HG03060 (cell line): Measurements from ENCODE around the gene FOSL2.
A peak's percentile ranks its signal among the peaks of the same experiment; 100 is the strongest.

Experiments
- ATAC-seq: cut with Tn5 transposase; IDR thresholded peaks from one replicate; pipeline ENCODE4 v1.9.1; 2021; ENCODE audit warnings: low read depth, moderate number of reproducible peaks; ENCODE audit not compliant: unreplicated experiment

FOSL2 gene

GRCh38 chr2:28356095-28356911, 36.4 kb upstream of the FOSL2 start:
- ATAC-seq, result no peak

- no peak for ATAC-seq
Observed at GRCh38 chr2:28357055-28357454, 35.6 kb upstream of the FOSL2 start.

- no peak for ATAC-seq
Observed at GRCh38 chr2:28357948-28358667, 34.5 kb upstream of the FOSL2 start.

- ATAC-seq, result no peak
Observed at GRCh38 chr2:28358668-28359201, 33.9 kb upstream of the FOSL2 start.

GRCh38 chr2:28359222-28360057, 33.2 kb upstream of the FOSL2 start:
- peak; percentile 59 for ATAC-seq

- no peak for ATAC-seq
Observed at GRCh38 chr2:28360058-28360717, 32.5 kb upstream of the FOSL2 start.

DNA sequence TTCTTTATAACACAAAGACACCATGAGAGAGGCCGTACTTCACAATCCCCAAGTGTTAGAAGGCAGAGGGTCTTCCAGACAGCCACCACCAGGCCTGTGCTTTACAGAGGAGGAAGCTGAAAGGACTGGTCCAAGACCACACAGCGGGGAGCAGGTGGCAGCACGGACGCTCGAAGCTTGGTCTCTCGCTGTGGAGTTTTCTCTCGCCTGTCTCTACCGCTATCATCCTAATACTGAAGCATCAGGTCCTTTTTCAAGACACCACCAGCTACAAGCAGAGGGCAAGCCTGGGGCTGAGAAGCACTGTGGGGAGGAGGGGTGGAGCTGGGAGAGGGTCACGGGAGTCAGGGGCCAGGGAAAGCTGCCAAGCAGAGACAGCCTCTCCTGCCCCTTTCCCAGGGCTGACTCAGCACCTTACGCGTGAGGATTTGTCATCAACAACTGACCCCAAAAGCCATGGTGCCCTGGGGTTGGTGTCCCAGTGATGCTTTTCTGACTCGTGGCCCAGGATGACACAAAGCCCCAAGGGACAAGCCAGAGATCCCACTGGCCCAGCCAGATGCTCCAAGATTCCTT, 31.9 kb upstream of the FOSL2 start:
- ATAC-seq, result no peak

DNA sequence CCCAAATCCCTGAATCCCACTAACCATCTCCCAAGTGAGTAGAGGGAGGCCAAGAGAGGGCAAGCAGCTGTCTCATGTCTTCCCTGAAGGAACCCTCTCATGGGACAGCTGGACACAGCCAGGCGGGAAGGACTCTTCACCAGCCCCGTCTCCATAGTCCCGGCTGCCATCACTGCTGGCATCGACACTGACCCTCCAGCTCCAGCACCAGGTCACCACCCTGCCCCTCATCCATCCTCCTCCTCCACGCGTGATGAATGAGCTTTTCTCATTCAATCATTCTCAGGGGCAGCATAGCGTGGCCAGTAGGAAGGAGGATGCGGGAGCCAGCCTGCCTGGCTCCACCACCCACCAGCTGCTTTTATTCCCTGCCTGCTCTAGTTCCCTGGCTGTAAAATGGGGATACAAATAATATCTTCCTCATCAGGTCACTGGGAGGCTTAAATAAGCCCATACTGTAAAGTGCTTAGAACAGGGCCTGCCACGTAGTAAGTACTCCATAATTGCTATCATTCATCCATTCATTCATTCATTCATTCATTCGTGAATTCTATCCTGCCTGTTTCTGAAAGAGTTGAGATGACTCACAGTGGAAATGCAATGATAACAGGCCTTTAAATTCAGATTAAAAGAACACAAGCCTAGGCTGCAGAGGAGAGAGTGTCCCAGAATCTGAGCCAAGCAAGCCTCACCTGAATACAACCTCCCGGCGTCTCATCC, 30.5 kb upstream of the FOSL2 start:
- ATAC-seq, result no peak

DNA sequence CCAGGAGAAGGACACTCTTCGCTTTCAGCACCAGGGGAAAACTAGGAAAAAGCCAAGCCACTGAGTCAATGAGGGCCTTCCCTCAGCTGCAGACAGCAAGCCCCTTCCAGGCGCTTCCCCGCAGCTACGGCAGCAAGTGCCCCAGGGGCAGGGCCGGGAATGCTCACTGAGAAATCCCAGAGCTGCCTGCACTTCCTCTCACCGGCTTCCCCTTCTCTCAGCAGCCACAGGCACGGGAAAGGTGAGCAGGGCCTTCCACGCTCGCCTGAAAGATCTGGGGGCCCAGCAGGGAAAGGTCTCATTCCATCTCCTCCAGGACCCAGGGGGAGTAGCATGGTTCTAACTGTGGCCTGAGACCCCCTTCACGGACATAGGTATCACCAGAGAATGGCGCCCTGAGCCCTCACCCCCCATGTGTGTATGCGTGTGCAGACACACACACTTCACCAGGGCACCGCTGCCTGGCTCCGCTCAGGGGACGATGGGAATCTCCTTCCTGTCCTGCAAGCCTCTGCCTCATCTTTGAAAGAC, 29.6 kb upstream of the FOSL2 start:
- no peak for ATAC-seq

- ATAC-seq, result no peak
Observed at GRCh38 chr2:28363686-28364280, 28.9 kb upstream of the FOSL2 start.

GRCh38 chr2:28364610-28365009, 28.0 kb upstream of the FOSL2 start:
- ATAC-seq, result no peak

GRCh38 chr2:28365158-28365557, 27.5 kb upstream of the FOSL2 start:
- ATAC-seq, result no peak

- ATAC-seq, result no peak
Observed at GRCh38 chr2:28366149-28366495, 26.5 kb upstream of the FOSL2 start.

DNA sequence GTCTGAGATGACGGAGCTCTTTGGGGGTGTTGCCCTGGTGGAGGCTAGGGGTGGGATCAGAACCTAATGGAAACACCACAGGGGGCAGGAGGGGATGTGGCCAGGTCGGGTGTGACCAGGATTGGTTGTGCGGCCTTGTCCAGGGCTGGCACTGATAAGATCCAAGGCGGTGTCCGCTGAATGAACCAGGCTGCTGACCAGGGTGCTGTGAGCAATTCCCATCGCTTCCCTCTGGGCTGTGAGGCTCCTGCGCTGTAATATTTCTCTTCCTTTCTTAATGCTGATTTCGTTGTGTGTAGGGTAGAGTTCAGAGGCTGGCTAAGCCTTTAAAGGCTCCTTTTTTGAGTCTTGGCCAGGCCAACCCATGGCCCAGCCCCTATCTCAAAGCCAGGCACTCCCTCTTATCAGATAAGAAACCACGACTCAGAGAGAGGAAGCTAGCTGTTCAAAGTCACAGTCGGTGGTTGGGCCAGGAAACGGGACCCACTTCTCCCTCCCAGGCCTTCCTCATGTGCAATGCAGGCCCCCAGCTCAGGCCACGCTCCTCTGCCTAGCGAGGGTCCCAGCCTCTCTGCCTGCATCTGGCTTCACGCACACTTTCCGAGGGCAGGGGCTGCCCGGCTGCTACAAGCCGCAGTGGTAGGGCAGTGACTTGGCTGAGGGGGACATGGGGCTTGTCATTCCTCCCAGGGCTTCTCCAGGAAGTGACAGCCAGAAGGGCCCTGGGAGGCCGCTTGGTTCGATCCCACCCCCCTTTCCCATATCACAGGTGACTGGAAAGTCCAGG, 26.0 kb upstream of the FOSL2 start:
- no peak for ATAC-seq

DNA sequence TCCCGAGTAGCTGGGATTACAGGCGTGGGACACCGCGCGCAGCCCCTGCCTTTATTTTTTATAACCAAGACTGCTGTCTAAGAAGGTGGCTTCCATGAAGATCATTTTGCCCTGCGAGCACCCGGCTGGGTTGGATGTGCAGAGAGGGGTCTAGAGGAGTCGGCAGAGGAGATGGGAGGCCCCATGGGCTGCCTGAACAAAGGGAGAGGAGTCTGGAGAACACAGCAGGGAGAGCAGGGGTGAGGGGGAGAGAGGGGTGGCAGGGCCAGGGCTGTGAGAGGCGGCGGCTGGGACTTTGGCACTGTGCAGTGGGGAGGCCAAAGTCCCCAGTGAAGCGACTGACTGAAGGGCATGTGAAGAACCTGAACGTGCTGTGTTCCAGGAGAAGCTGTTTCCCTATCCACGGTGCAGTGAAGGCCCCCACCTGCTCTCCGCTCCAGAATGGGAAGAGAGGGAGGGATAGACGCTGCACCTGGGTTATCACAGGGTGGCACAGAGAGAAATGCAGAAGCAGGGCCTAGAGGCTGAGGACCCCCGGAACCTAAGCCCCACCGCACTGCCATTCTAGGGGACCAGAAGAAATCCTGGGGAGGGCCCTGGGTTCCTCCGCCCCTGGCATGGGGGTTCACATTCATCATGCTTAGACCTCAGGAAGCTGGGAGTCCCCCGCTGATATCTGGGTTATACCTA, 24.8 kb upstream of the FOSL2 start:
- ATAC-seq, result no peak

DNA sequence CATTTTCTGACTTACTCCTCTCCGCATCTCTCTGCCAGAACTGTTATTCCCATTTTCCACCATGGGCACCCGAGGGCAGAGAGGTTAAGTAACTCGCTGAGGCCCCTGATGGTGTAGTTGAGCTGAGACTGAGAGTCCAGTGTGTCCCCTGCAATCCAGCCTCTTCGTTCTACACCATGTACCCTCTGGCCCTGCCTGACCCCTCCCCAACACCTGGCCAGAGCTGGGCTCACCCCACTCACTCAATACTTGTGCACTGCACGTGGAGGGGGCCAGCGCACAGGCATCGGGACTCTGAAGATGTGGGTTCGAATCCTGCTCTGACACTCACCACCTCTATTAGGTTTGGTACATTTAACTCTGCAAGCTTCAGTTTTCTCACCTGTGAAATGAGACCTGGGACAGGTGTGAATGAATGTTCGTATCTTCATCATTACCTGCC, 24.3 kb upstream of the FOSL2 start:
- ATAC-seq, result no peak

GRCh38 chr2:28369358-28369757, 23.3 kb upstream of the FOSL2 start:
- no peak for ATAC-seq
